ENCODE data around the gene DMD.

Gene DMD

DNA sequence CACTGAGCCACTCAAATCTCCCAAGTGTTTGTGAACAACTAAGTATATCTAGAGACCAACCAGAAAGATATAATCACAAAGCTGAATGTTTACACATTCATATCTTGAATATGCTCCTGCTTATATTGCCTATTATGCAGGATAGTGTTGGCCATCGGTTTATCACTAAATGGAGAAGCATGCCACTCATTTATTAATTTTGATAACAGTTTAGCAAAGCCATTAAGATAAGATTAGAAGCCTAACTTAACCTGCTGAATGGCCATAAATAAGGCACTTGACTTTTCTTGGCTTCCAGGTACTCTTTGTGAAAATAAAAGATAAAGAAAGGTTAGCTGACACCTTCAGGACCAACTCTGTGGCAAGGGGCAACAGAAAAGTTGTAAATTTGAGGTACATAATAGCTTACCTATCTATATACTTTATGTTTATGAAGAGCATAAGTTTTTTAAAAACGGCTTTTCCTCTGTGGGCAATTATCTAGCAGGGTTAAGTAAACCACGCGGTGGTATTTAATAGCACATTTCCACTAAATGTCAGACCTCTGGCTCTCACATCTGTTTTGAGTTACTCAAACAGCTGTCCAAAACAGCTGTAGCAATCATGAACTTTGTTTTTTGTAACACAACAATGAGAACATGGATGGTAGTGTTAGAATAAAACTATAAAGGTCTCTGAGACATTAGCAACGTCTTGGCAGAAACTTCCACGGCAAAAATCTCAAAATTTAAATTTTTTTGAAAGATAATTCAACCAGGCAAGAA, 2080.7 kb downstream of the DMD start:
- no peak for DNase-seq

DNA sequence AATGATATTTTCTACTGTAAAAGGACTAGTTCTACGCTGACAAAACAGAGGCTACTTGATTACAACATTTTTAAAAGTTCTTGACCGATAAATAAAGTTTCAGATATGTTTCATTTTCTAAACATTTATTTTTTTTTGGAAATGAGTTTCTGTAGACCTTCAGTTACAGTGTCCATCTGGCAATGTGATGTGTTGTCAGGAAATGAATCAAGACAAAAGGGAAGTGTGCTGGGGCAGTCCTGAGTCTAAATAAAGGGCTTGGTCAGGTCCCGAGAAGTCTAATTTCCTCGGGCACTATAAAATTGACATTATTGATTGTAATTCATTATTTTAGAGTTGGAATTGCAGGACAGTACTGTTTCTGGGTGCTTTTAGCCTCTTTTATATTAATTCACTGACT, 2082.5 kb downstream of the DMD start:
- no peak for DNase-seq

DNA sequence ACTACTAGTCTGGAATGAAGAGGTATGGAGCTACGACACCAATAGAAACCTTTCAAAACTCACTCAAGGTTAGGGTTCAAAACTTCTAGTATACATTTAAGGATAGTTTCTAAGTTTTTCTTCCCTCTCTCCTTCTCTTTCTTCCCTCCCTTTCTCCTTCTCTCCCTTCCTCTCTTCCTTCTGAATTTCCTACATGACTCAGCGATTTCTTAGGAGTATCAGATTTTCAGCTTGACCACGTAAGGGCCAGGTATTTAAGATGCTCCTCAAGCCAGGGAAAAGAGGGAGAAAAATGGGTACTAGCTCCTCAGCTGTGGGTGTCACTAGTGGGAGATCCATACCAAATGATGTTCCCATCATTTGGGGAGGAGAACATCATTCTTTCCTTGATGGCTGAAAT, 2083.6 kb downstream of the DMD start:
- DNase-seq: no peak

DNA sequence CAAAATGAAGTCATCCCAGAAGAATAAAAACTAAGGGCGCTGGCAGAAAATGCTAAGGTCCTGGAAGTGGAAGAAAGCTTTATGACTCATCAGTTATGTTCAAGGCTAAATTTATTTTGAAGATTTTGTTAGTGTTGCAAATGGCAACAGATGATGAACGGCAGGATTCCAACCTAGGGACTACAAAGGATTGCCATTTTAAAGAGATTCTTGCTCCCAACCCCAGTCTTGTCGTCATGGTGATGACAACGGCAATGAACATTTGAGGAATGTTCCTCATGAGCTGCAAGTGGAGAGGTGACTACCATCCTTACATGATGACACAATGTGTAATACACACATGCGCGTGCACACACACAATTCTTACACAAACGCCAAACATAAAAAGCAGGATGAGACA, 2085.1 kb downstream of the DMD start:
- peak; percentile 51 for DNase-seq

DNA sequence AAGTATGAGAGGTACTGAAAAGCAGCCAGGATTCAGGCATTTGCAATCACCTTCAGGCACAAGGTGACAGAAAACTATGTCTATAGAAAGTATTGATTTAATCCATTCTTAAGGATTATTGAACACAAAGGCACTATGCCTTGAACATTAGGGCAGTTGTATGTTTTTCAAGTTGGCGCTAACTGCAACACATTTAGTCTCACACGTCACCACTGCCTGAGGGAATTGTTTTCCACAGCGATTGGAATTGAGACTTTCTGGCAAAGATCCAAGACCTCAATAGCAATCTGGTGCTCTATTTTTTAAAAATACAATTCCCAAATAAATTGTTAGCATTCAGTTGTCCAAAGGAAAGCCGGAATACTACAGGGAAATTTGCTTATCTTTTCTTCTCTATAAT, 2086.8 kb downstream of the DMD start:
- DNase-seq: no peak

DNA sequence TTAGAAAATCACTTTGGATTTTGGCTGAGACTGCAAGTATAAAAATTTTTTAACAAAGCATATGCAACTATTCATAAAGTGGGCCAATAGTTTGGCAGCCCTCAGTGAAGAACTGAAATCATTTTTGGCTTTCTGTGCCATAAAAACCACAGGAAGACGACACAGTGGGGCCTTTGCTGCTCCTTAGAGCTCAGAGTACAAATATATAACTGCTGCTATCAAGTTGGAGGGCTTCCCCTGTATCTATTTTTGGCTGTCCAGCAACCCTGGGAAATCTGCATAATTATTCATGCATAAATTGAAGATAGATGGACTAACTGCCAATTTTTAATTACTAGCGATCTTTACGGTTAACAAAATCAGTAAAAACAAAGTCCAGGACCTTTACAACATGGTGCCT, 2088.0 kb downstream of the DMD start:
- DNase-seq: no peak

DNA sequence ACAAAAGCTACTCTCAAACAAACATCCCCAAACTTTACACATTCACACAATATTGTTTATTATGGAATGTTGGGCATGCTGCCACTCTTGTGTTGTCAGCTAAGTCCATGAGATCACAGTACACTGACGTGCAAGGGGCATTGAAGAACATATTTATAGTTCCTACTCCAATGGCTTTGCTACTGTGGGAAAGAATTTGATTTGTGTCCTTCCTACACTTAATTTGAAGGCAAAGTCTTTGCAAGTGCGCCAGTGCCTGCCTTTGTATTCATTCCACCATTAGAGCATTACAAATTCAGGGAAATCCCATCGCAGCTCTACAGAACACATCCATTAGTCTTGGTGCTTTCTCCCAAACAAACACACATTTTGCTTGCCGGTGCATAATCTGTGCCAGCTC, 2094.1 kb downstream of the DMD start:
- no peak for DNase-seq

DNA sequence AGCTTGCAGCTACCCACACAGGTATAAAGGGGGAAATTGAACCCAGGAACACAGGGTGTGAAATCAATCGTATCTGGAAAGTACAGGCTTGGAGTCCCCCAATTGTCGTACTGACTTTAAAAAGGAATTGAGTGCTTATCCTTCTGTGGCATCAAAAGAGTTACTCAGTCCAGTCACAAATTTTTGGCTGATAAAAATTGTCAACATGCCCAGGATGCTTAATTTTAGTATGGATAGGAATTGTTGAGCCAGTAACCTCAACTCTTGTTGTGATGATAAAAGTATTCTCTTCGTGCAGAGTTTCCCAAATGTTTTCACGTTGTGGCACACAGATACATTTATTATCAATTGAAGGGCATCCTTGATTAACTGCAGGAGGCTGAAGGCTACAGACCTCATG, 2096.0 kb downstream of the DMD start:
- DNase-seq: no peak

DNA sequence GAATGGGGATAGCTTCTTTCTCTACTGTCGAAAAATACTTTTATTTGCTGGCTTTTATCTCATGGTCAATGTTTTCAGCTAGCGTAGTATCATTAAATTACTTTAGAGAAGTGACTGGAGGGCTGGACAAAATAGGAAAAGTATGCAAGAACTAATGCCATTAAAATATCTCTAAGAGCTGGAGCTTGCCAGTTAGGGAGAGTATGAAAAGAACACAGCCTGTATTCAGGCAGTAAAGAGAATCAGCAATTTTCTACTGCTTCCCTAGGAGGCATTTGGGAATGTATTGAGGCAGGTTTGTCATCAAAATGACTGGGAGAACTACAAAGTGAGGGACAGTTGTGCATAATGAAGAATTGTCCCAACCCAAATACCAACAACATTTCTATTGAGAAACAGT, 2096.5 kb downstream of the DMD start:
- DNase-seq: no peak

DNA sequence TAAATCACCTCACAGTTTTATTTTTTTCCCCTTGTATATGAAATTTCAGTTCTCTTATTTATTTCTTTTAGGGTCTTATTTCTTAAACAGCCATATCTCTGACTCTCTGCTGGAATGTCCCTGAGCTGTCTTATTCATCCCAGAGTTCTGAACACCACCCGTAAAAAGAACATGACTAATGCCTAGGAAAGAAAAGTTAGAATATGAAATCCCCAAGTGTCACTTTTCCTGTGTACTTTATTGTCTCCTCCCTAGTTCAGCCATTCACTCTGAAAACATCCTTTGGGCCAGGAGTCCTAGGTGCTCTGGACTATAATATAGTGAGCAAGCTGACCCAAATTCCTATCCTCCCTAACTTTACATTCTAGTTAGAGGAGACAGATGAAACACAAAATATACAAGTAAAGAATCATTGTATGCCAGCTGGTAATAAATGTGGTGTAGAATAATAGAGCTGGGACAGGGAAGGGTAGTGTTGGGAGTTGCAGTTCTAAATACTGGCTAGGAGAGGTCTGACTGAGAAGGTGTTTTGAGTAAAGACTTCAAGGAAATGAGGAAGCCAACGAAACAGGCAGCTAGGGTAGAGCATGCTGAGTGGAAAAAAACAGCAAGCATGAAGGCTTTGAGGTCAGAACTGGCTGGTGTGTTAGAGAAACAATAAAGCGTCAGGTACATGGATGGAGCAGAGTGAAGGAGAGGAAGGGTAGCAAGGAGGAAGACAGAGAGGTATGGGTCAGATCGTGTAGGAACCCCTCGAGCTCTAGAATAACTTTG, 2098.9 kb downstream of the DMD start:
- no peak for DNase-seq

DNA sequence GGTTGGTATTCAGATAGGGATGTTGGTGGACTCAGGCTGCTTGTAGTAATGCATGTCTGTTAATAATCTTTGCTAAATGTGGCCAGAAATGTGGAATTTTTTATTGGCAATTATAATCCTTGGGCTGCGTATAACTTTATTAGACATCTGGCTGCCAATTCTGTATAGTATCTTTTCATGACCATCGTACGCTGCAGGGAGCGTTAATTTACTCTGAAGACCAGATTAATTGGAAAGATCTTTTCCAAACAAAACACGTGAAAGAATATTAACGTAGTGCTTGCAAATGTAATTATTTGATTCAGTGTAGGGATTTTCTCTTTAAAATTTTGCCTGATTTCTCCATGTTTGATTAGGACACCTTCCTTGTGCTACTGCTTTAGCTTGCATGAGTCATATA, 2100.7 kb downstream of the DMD start:
- no peak for DNase-seq

DNA sequence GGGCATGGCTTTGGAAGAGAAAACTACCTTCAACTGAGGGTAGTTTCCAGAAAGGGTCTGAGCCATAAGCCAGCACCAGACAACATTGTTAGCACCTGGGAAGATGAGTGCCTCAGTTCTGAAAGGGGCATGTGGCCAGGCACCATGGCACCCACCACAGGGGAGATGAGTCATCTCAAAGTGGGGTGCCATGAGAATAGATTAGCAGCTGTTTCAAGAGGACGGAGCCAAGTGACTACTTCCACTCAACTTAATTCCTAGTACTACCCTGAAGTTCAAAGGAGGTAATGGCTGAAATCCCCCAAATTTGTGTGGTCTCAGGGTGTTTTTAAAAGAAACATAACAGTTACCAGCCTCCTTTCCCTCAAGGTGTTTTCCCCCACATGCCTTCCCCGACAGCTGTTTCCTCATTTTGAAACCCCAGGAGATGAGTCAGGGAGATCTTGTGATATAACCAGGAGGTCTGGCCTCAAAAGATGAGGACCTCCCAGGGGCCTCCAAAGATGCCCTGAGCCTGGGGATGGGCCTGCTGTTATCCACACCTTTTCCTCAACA, 2111.7 kb downstream of the DMD start:
- DNase-seq: no peak

DNA sequence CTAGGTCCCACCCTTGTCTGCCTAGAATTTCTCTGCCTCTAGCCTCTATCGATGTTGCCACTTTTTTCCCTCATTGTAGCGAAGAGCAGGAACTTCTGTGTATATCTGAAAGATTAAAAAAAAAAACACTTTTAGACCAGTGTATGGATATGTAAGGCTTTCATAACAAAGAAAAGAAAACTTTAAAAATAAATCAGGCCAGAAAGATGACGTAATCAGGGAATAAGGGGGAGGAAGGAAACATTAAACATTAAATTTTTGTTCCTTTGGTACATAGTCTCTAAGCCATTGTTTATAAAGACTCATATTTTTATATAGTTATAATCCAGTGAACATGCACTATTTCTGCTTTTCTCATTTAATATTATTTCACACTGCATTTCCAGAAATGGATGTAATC, 2113.3 kb downstream of the DMD start:
- no peak for DNase-seq

DNA sequence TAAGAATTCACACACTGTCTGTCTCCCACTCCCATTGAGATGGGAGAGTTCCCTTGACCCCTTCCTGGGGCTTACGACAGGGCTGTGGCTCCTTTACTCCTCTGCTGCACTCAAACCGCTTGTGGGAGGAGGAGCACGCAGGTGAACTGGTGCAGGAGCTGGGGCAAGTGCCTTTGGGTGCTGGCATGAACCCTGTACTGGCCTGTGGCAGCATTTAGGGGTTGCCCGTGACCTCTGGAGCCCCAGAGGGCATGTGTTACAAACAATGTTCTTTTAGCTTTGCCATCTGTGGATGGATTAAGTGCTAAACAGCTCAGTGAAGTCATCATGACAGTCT, 2117.7 kb downstream of the DMD start:
- DNase-seq: no peak

DNA sequence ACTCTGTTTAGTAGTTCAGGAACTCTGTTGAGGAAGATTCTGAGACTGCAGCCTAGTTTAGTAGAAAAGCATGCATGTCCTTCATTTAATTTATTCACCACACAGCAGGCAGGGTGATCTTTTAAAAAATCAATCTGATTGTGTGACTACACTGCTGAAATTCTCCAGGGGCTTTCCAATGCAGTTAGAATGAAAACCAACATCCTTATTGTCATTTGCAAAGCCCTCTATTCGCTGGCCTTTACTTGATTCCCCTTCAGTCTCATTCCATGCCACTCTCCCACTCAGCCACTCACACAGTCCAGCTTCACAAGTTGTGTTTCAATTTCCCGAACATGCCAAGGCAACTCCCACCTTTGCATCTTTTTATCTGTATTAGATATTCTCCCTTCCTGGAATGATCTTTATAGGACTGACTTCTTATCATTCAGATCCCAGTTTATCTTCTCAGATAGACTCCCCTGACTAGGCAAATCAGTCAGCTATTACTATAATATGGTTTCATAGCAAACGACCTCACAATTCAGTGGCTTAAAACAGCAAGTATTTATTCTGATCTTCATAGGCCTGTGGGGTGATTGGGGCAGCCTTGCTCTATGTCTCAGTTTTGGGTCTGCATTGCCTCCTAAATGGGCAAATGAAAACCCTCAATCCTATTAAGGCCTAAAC, 2118.2 kb downstream of the DMD start:
- no peak for DNase-seq

DNA sequence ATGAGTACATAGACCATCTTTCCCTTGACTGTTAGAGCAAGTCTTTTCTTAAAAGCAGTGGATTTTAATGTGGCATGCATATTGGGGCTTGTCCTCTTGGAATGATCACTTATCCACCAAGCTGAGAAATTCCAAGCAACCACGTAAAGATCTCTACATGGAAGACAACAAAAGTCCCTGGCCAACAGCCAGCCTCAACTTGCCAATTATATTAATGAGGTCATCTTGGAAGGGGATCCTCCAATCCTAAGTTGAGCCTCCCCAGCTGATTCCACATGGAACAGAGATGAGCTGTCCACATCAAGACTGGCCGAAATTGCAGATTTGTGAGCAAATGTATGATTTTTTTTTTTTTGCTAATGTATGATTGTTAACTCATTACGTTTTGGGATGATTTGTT, 2118.9 kb downstream of the DMD start:
- DNase-seq: peak; percentile 4

DNA sequence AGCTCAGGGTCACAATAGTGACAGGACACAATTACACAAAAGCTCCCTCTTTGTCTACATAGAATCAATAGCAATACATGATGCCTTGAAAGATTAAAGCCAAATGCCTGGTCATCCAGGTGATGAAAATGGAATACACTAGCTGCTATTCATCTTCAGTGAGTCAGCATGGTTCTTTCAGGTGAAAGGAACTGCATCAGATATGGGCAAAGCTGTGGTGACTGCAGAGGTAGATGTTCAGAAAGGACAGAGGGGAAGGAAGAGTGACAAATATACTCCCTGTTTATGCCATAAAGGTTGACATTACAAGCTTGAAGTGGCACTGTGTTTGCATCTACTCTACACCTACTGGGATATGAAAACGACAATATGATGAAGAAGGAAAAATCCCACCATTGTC, 2119.5 kb downstream of the DMD start:
- no peak for DNase-seq

DNA sequence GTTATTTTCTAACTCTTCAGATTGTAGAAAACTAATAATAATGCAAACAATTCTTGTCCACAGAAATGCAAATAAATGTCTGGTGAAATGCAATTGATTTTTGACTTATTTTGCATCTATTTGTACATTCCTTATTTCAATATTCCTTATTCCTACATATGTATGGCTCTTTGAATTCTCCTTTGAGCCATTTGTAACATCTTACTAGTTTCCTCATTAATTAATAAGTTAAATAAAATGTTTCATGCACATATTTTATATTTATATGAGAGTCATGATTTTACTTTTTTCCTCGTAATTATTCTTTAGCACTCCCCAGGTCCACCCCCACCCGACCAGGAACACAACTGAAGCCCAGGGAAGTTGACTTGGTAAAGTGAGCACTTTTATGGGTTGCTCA, 2136.8 kb downstream of the DMD start:
- no peak for DNase-seq

DNA sequence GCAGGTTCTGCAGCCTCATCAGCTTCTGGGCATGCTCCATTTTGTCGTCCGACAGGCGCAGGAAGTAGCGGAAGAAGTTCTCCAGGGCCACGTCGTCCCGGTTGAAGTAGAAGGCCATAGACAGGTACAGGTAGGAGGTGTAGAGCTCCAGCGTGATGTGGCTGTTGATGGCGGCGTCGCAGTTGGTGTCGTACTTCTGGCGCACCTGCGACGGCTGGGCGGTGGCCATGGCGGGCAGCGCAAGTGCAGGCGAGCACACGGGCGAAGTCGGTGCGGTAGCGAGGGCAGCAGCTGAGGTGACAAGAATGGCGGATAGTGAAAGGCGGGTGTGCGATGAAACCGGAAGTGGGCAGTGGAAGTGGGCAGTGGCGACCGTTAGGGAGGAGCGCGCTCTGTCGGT, 2139.6 kb downstream of the DMD start, which contains the start of gene FTHL17:
FTHL17 (minus strand) TSS at position 317 of the 400 bp plus-strand sequence; CDS start at position 229, 88 bp downstream.
- DNase-seq: no peak

DNA sequence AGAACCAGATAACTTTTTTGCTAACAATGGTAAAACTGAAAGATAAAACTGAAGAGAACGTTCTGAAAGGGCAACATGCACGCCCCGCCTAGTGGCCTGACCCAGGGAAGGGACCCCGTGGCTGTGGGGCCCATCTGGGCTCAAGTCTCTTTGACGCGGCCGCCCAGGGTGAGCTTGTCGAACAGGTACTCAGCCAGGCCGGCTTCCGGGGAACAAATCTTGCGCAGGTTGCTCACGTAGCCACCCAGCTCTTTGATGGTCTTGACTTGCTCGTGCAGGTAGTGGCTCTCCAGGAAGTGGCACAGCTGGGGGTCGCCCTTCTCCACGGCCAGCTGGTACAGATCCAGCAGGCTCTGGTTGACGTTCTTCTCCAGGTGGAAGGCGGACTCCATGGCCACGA, 2140.1 kb downstream of the DMD start:
- DNase-seq: no peak

DNA sequence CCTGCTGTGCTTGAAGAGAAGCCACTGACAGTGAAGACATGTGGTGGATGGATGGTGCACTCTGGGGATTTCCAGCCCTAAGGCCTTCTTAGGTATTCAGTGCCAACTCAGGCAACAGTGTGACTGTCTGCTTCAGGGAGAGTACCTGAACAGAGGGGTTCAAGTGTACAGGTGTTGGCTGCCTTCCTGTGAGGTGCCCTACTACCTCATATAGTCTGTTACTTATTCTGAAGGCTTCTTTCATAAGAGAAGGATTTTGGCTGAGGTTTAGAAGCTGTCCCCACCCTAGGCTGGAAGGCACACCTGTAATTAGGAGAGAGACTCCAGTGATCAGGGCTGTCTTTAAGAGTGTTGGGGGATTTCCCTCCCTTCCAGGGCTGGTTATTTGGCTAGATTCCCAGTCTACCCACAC, 2141.3 kb downstream of the DMD start:
- no peak for DNase-seq
